NCI-H2081 (cell line): ENCODE data around the gene USP17L5.
"Not testable (repeated sequence)": the region's sequence is repeated elsewhere in the genome, so short reads cannot be mapped to it uniquely, and the experiment has no call there.

Experiments used
- DNase-seq, 2 experiments: peaks; one replicate each; lab custom pipeline; 2025; lab: John Stamatoyannopoulos, UW

USP17L5 gene

GRCh38 chr4:9339103-9339502 is at the start of gene USP17L5:
TSS of gene USP17L5 (plus strand) at chr4:9339403. CDS start at chr4:9339403, 0 bp downstream.
- DNase-seq: not testable (repeated sequence)

GRCh38 chr4:9324191-9324590 is 15.0 kb upstream of the USP17L5 start:
- DNase-seq: not testable (repeated sequence)

- DNase-seq: not testable (repeated sequence)
These were observed 14.3 kb upstream of the USP17L5 start, which contains the start of gene USP17L24 for GRCh38 chr4:9324865-9325264. TSS of gene USP17L24 (plus strand) at chr4:9325165. CDS start at chr4:9325165, 0 bp downstream.

GRCh38 chr4:9329611-9330010 is 9.6 kb upstream of the USP17L5 start, which contains the start of gene USP17L25:
TSS of gene USP17L25 (plus strand) at chr4:9329911. CDS start at chr4:9329911, 0 bp downstream.
- DNase-seq: not testable (repeated sequence)

GRCh38 chr4:9334358-9334757 is 4.8 kb upstream of the USP17L5 start, which contains the start of gene USP17L26:
TSS of gene USP17L26 (plus strand) at chr4:9334658. CDS start at chr4:9334658, 0 bp downstream.
- not testable (repeated sequence) for DNase-seq

- not testable (repeated sequence) for DNase-seq
These were observed 4.6 kb downstream of the USP17L5 start, which contains the start of gene USP17L27 for GRCh38 chr4:9343848-9344247. TSS of gene USP17L27 (plus strand) at chr4:9344148. CDS start at chr4:9344148, 0 bp downstream.

GRCh38 chr4:9348593-9348992 is 9.4 kb downstream of the USP17L5 start, which contains the start of gene USP17L28:
TSS of gene USP17L28 (plus strand) at chr4:9348893. CDS start at chr4:9348893, 0 bp downstream.
- DNase-seq: not testable (repeated sequence)

GRCh38 chr4:9350866-9351265 is 11.7 kb downstream of the USP17L5 start:
- not testable (repeated sequence) for DNase-seq

- DNase-seq: not testable (repeated sequence)
These were observed 14.1 kb downstream of the USP17L5 start, which contains the start of gene USP17L29 for GRCh38 chr4:9353338-9353737. TSS of gene USP17L29 (plus strand) at chr4:9353638. CDS start at chr4:9353638, 0 bp downstream.

- not testable (repeated sequence) for DNase-seq
These were observed 23.6 kb downstream of the USP17L5 start, which contains the start of gene USP17L30 for GRCh38 chr4:9362829-9363228. TSS of gene USP17L30 (plus strand) at chr4:9363129. CDS start at chr4:9363129, 0 bp downstream.

- DNase-seq: not testable (repeated sequence)
These were observed 40.7 kb downstream of the USP17L5 start for GRCh38 chr4:9379881-9380280.

- not testable (repeated sequence) for DNase-seq
These were observed 41.9 kb downstream of the USP17L5 start for GRCh38 chr4:9381012-9381534.

GRCh38 chr4:9384126-9384525 is 44.9 kb downstream of the USP17L5 start:
- DNase-seq: no peak

- not testable (repeated sequence) for DNase-seq
These were observed 49.8 kb downstream of the USP17L5 start for GRCh38 chr4:9389001-9389400.
